GM12864 (cell line): ENCODE data around the gene ZIC2.

Source experiments
- DNase-seq: peaks from one replicate; pipeline ENCODE4 v3.0.0-alpha.2; 2011; ENCODE audit warnings: low read depth
- H3K4me3 ChIP-seq: 2 replicates; pipeline ENCODE4 v1.5.1; 2011; ENCODE audit warnings: mild to moderate bottlenecking, low read depth, low read length, control low read depth
- CTCF ChIP-seq: IDR thresholded peaks from 2 replicates; pipeline ENCODE4 v1.5.1; 2011; ENCODE audit warnings: low read depth, mild to moderate bottlenecking, moderate library complexity, low read length, control low read depth, inconsistent platforms; ENCODE audit errors: missing control alignments

The ZIC2 gene

GRCh38 chr13:99965329-99966000 lies 16.1 kb upstream of the ZIC2 start:
- H3K4me3 ChIP-seq: no peak overlapping the region
- no peak for TF ChIP-seq CTCF
- DNase-seq: no peak

GRCh38 chr13:99966064-99966805 lies 15.3 kb upstream of the ZIC2 start:
- DNase-seq: no peak
- no peak for TF ChIP-seq CTCF
- no peak overlapping the region for H3K4me3 ChIP-seq

GRCh38 chr13:99967498-99967868 lies 14.1 kb upstream of the ZIC2 start:
- TF ChIP-seq CTCF: no peak
- DNase-seq: no peak
- H3K4me3 ChIP-seq: no peak overlapping the region

- no peak for DNase-seq
- no peak for TF ChIP-seq CTCF
- no peak overlapping the region for H3K4me3 ChIP-seq
Measured at GRCh38 chr13:99967869-99968520, 13.6 kb upstream of the ZIC2 start.

GRCh38 chr13:99968521-99969452 lies 12.8 kb upstream of the ZIC2 start:
- no peak for DNase-seq
- H3K4me3 ChIP-seq: no peak overlapping the region
- no peak for TF ChIP-seq CTCF

- H3K4me3 ChIP-seq: no peak overlapping the region
- no peak for TF ChIP-seq CTCF
- DNase-seq: no peak
Measured at GRCh38 chr13:99969453-99969918, 12.1 kb upstream of the ZIC2 start.
